Esophagus muscularis mucosa (tissue), 4 donors: ENCODE results near the gene SLC32A1.

Experiments
- EP300 ChIP-seq: sonication (generic); formaldehyde crosslinking; IDR thresholded peaks from one replicate; pipeline ENCODE4 v1.6.1; 2017; ENCODE audit warnings: antibody characterized with exemption
- POLR2A ChIP-seq: fragments of 450-650 bp; IDR thresholded peaks from one replicate; pipeline ENCODE4 v1.6.1; 2017; ENCODE audit warnings: antibody characterized with exemption, moderate library complexity, mild to moderate bottlenecking, low read depth
- POLR2AphosphoS5 ChIP-seq, 2 donors: sonication (generic); formaldehyde crosslinking; IDR thresholded peaks; one replicate each; pipeline ENCODE4 v1.6.1; 2017; ENCODE audit warnings: antibody characterized with exemption in 2 of 2
- TF ChIP-seq, protein P1 (sequence below), 3 experiments: fragments of 200-600 bp in 2 of 3; fragments of 450-650 bp in 1 of 3; sonication (generic) in 2 of 3; IDR thresholded peaks; one replicate each; pipeline ENCODE4 v1.5.1; 2017 to 2019; ENCODE audit warnings: antibody characterized with exemption in 3 of 3, mild to moderate bottlenecking in 2 of 3, moderate library complexity in 1 of 3

DNA sequence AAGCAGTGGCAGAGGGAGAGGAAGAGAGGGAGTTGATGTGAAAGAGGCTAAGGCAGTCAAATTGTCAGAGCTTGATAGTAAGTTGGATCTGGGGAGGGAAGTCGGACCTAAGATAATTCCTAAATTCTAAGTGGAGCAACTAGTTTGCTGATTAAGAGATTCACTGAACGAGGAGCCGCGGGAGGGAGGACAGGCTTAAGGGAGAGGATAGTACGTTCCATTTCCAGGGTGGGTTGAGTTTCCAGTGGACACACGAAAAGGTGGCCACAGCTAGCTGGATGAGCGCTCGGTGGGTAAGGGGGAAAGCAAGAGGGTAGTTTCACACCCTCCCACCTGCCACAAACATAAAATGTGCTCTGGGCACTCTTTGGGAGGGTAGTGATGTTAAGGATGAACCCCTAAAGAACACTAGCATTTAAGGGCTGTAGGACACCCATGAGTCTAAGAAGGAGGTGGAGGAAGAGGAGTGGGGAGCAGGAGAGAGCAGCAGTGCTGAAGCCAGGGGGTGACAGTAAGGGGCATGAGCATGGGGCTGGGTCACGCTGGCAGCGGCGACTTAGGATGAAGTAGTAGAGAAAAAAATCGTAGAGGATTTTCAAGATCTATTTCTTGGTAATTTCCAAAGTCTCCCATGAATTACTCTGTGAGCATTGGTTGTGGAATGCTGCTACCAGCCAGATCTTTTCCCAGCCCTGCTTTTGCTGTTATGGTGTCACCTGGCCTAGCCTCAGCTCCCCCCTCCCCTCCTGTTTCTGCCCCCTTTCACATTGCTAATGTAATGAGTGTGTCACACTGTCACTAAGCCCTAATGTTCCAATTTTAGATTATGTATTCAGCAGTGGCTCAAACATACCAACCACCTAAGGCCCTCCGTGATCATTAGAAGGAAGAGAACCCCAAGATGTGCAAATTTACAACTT lies 45.4 kb downstream of the SLC32A1 start:
- TF ChIP-seq, protein P1, sequence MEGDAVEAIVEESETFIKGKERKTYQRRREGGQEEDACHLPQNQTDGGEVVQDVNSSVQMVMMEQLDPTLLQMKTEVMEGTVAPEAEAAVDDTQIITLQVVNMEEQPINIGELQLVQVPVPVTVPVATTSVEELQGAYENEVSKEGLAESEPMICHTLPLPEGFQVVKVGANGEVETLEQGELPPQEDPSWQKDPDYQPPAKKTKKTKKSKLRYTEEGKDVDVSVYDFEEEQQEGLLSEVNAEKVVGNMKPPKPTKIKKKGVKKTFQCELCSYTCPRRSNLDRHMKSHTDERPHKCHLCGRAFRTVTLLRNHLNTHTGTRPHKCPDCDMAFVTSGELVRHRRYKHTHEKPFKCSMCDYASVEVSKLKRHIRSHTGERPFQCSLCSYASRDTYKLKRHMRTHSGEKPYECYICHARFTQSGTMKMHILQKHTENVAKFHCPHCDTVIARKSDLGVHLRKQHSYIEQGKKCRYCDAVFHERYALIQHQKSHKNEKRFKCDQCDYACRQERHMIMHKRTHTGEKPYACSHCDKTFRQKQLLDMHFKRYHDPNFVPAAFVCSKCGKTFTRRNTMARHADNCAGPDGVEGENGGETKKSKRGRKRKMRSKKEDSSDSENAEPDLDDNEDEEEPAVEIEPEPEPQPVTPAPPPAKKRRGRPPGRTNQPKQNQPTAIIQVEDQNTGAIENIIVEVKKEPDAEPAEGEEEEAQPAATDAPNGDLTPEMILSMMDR (IDR thresholded peaks at IDR 0.05) = no peak
- TF ChIP-seq POLR2A = no peak
- no peak for TF ChIP-seq EP300
- no peak for TF ChIP-seq POLR2AphosphoS5 (IDR thresholded peaks at IDR 0.05)
